Choroid plexus epithelial cell (primary cell): ENCODE data around the gene TOP2B.

Source experiments
- DNase-seq: peaks from one replicate; pipeline ENCODE4 v3.0.0-alpha.2; 2010; ENCODE audit warnings: low read depth
- H3K4me3 ChIP-seq: 2 replicates; pipeline ENCODE4 v1.5.1; 2011; ENCODE audit warnings: low read depth, mild to moderate bottlenecking, control low read depth, low read length, moderate library complexity
- TF ChIP-seq, protein P1 (sequence below): conservative IDR thresholded peaks from 2 replicates; pipeline ENCODE4 v1.5.1; 2011; ENCODE audit warnings: low read depth, mild to moderate bottlenecking, control low read depth, inconsistent platforms, low read length, moderate library complexity

The TOP2B gene

DNA sequence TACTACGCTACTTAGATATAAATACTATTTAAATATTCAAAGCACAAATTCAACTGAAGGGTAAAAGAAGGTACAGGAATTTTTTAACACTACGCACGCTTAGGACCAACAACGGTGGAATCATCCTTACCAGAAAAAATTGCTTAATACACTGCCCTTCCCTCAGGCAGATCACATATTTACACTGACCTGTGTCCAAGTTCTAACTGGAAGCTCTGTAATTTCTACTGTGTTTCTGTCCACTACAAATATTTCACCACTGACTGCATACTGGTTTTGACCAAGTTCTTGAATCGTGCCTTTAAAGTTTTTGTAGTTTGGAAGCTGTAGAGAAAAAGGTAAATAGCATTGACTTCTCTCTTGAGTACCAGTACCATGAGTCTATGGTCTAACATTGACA lies 44.2 kb downstream of the TOP2B start:
- TF ChIP-seq, protein P1, sequence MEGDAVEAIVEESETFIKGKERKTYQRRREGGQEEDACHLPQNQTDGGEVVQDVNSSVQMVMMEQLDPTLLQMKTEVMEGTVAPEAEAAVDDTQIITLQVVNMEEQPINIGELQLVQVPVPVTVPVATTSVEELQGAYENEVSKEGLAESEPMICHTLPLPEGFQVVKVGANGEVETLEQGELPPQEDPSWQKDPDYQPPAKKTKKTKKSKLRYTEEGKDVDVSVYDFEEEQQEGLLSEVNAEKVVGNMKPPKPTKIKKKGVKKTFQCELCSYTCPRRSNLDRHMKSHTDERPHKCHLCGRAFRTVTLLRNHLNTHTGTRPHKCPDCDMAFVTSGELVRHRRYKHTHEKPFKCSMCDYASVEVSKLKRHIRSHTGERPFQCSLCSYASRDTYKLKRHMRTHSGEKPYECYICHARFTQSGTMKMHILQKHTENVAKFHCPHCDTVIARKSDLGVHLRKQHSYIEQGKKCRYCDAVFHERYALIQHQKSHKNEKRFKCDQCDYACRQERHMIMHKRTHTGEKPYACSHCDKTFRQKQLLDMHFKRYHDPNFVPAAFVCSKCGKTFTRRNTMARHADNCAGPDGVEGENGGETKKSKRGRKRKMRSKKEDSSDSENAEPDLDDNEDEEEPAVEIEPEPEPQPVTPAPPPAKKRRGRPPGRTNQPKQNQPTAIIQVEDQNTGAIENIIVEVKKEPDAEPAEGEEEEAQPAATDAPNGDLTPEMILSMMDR, result no peak

DNA sequence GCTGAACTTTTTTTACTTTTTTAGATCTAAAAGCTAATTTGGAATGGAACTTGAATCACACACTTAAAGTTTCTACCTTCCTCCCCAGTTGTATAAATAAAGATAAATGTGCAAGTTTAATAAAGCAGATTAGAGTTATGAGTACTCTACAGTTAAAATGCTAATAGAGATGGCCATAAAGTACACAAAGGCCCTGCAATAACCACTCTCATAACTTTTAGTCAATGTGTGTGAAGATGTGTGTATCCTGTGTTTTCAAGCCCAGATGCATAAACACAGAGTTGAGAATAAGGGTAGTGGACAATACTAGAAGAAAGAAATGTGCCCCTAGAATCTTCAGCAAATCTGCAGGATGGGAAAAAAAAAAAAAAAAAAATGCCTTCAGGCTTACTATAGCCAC lies 45.3 kb downstream of the TOP2B start:
- no peak for DNase-seq
- TF ChIP-seq, protein P1, result no peak
- no peak overlapping the region for H3K4me3 ChIP-seq

More for the DNA sequence above, 44.2 kb downstream of the TOP2B start:
- no peak overlapping the region for H3K4me3 ChIP-seq
- no peak for DNase-seq

DNA sequence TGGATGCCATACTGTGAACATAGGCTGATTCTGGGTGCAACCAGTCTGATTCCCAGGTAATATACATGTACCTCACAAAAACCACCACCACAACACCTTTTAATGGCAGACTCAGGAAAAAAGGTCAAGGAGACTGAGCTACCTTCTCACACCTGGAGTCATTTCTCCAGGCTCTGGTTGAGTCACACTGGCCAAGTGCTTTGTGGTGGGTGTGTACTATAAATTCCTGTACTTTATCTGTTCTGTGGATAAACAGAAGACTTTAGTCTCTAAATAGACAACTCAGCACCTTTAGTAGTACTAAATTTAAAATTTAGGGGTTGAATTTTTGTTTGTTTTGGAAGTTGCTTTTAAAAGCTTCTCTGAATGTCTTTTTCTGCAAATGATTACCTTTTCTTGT lies 46.7 kb downstream of the TOP2B start:
- TF ChIP-seq, protein P1, result no peak
- no peak for DNase-seq

DNA sequence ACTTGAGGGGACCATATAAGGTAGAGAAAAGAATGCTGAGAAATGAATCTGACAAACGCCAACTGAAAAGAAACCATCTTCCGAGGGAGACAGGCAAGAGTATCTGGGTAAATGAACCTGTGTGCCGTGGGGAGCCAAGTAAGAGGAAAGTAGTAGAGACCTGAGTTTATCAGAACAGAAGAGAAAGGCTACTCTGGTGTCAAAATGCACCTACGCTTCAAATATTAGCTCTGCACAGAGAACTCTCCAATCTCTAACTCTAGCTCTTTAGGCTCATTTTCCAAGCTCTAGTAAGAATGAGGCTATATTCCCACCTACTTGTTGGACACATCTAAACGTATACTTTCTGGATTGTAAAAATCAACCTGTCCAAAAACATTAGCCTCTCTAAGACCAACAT lies 53.5 kb downstream of the TOP2B start:
- H3K4me3 ChIP-seq, result no peak overlapping the region
- no peak for DNase-seq
- TF ChIP-seq, protein P1, result no peak

More for the DNA sequence above, 46.7 kb downstream of the TOP2B start:
- H3K4me3 ChIP-seq, result no peak overlapping the region

DNA sequence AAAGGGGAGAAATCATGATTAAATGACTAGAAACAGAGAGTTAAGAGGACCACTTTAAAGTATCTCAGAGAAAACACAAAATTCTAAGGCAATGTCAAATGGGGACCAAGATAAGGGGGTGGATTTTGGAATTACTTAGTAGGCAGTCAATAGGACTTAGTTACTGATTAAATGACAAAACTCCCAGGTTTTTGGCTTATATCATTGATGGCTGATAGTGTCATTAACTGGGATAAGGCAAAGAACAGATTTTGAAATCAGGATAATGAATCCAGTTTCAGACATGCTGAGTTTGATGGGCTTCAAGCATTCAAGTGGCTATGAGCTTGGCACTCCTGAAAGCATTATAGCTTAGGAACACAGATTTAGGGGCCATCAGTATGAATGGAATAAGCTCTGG lies 53.9 kb downstream of the TOP2B start:
- H3K4me3 ChIP-seq, result no peak overlapping the region
- no peak for DNase-seq
- TF ChIP-seq, protein P1, result no peak

DNA sequence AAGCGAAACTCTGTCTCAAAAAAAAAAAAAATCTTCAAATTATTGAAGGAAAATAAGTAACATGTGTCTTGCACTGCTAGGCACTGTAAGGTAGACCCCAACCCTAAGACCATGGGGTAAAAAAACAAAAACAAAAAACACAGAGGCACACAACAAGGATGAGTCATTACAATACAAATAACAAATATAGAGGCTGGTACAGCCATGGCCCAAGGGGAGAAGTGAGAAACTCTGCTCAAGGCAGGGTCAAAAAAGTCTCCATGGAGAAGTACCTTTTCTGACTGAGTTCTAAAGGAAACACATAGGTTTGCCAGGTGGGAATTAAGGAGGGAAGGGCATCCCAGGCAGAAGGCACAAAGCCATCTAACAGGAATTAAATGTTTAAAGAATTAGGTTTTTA lies 54.5 kb downstream of the TOP2B start:
- TF ChIP-seq, protein P1, result no peak
- no peak for DNase-seq

DNA sequence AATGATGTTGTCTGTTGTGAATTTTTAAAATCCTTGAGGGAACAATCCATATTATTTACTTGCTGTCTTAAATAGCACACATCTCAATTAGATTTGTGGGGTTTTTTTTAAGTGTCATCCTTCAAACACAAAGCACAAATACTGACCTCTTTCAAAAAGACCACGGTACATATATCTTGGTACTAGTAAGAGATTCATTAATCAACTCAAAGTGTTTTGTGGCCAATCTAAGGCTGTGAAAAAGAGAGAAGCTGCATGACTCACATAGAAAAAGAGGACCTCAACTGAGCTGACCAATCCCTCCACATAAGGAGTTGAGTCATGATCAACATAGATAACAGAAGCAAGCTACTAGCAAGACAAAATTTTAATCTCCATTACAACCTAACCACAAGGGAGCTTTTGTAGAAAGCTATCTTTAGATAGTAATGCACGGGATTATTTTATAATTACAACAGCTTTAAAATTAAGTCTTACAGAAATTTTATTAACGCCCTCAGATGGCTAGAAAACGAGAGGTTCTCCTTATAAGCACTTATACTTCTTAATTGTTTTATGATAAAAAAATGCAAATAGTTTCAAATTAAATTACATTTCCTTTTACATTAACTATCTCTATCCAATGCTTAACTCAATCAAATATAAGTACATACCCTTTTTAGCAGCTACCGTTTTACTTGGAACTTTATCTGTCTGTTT lies 60.5 kb downstream of the TOP2B start:
- DNase-seq, result peak; percentile 95
- no peak overlapping the region for H3K4me3 ChIP-seq
- TF ChIP-seq, protein P1, result no peak

More for the DNA sequence above, 54.5 kb downstream of the TOP2B start:
- no peak overlapping the region for H3K4me3 ChIP-seq
